SK-MEL-5 (cell line): ENCODE measurements around the gene SLC6A19. TPM values are rescaled to one million over a fixed set of nuclear protein-coding genes. Genes with fewer than 3 reads are reported as not detected.
"Not testable (repeated sequence)": the region's sequence is repeated elsewhere in the genome, so short reads cannot be mapped to it uniquely, and the experiment has no call there.

Source experiments
- DNase-seq: peaks from one replicate; pipeline ENCODE4 v3.0.0-alpha.2; 2016; ENCODE audit warnings: low read depth, low spot score
- in situ Hi-C: cut with HindIII; loops from 2 replicates; pipeline ENCODE4 v1.10.0; 2016; ENCODE audit warnings: low sequenced_read_pairs, high pct_unique_total_duplicates, low pct_unique_long_range_greater_than_20kb
- total RNA-seq: library from RNA; depleted of rRNA; stranded (reverse); fragments of >200 nt; shearing (Covaris generic); gene quantifications from 2 replicates; pipeline ENCODE4 v1.2.3, GENCODE V29; 2014

Gene SLC6A19
- total RNA-seq, 1 experiment from 2014 or later: not detected

DNA sequence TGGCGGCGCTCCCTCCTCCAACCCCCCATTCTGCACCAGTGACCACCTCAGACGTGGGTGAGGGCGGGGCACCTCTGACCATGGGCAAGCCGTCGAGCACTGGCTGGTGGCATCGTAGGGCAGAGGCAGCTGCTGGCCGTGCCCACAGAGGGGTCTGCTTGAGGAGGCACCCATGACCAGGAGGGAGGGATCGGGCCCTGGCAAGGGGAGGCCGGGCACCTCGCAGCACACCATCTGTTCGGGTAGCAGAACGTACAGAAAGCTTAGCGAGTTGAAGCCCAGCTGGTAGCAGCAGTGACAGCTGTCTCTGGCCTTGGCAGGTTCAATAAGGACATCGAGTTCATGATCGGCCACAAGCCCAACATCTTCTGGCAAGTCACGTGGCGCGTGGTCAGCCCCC, 19.4 kb downstream of the SLC6A19 start:
- in situ Hi-C loops: no loop called here

DNA sequence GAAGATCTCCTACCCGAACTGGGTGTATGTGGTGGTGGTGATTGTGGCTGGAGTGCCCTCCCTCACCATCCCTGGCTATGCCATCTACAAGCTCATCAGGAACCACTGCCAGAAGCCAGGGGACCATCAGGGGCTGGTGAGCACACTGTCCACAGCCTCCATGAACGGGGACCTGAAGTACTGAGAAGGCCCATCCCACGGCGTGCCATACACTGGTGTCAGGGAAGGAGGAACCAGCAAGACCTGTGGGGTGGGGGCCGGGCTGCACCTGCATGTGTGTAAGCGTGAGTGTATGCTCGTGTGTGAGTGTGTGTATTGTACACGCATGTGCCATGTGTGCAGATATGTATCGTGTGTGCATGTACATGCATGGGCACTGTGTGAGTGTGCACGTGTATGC, 20.3 kb downstream of the SLC6A19 start:
- DNase-seq: no peak
- in situ Hi-C loops: no loop called here

More for the DNA sequence above, 19.4 kb downstream of the SLC6A19 start:
- DNase-seq: no peak

DNA sequence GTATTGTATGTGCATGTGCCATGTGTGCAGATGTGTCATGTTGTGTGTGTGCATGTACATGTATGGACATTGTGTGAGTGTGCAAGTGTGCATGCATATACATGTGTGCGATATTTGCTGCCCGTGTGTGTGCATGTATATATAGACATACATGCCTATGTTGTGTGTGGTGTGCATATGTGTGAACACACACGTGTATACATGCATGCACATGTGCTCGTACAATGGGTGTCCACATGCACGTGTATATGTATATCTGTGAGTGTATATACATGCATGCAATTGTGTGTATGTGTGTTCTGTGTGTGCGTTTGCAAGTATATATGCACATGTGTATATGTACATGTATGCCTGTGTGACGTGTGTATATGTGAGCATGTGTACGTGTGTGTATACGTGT, 20.8 kb downstream of the SLC6A19 start:
- in situ Hi-C loops: no loop called here
- DNase-seq: no peak

DNA sequence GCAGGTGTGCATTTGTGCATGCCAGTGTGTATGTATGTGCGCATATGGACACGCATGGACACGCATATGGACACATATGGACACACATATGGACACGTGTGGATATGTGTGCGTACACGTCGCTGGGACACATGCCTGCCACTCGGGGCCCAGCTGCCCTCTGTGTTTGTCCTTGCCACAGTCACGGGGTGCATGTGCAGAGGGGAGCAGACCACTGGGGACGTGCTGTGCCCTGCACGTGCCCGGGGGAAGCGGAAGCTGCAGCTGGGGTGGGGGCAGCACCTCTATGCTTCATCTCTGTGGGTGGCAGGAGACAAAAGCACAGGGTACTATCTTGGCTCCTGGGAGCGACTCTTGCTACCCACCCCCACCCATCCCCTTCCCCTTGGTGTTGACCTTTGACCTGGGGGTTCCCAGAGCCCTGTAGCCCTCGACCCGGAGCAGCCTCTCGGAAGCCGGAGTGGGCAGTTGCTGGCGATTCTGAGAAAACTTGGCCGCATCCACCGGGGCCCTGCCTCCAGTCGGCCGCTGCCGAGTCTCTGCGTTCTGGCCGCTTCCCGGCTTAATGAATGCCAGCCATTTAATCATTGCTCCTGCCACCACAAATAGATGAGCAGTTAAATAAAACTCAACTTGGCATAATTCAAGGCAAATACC, 21.4 kb downstream of the SLC6A19 start:
- in situ Hi-C loops: no loop called here
- DNase-seq: no peak

DNA sequence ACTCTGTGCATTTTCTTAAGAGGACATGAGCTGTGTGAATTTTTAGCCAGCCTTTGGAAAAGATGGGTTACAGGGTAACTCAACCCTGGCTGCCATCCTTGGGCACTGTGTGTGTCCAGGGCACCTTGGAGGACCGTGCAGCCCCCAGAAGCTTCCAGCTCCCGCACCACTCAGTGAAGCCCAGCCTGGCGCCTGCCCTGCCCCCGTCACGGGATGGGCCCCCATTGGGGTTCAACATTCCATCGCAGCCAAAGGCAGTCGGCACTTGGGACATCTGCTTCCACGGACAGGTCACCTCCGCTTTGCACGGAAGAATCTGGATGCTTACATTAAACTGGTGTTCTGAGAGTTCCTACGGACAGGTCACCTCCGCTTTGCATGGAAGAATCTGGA, 21.9 kb downstream of the SLC6A19 start:
- no peak for DNase-seq
- in situ Hi-C loops: no loop called here

DNA sequence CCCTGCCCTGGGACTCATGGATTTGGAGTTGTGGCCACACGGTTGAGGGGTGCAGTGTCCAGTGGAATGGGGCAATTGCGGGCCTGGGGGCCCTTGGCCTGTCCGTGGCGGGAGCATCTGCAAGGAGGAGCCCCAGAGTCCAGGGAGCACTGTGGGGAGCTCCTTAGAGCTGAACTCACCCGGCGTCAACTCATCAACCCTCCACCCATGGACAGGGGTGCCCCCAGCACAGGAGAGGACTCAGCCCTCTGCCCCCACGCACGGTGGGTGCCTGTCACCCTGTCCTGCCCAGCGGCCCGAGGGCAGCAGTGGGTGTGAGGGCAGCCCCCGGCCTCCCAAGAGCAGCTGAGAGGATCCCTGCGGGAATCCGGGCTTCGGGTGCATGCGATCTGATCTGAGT, 23.2 kb downstream of the SLC6A19 start:
- in situ Hi-C loops: no loop called here
- no peak for DNase-seq

DNA sequence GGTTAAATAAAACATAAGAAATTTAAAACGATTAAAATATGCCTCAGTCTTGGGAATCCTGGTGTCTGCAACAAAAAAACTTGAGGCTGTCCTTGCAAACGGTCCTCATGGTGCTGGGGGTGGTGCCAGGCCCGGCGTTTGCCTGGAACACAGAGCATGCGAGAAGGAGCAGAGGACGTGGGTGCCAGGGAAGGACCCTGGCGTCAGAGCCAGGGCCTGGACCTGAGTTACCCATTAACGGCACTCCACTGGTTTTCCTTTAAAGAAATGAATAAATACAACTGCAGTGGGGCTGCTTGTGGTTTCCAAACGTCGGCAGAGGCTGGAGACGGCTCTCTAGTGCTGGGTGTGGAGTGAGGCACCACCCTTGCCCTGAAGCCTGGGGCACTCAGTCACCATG, 23.7 kb downstream of the SLC6A19 start, which contains the start of gene SLC6A18:
TSS of gene SLC6A18 (plus strand) at position 301 of the 400 bp plus-strand sequence. CDS start at position 398, 97 bp downstream.
- no peak for DNase-seq
- in situ Hi-C loops: no loop called here

DNA sequence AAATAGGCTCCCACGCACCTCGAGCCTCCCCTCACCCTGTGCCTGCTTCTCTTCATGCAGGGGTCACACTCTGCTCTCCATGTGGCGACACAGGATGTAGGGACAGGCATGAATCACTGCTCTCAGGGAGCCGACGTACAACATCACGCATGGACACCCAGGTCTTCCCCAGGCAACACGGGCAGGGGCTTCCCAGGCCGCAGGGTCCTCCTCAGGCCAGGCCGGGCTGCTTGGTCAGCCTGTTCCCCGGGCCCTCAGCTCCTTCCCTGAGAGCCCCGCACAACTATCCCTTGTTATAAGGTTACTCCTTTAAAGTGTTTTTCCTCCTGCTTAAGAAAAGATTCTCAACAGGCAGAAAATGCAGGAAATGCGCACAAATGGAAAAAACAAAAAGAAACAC, 24.8 kb downstream of the SLC6A19 start:
- DNase-seq: no peak
- in situ Hi-C loops: no loop called here

DNA sequence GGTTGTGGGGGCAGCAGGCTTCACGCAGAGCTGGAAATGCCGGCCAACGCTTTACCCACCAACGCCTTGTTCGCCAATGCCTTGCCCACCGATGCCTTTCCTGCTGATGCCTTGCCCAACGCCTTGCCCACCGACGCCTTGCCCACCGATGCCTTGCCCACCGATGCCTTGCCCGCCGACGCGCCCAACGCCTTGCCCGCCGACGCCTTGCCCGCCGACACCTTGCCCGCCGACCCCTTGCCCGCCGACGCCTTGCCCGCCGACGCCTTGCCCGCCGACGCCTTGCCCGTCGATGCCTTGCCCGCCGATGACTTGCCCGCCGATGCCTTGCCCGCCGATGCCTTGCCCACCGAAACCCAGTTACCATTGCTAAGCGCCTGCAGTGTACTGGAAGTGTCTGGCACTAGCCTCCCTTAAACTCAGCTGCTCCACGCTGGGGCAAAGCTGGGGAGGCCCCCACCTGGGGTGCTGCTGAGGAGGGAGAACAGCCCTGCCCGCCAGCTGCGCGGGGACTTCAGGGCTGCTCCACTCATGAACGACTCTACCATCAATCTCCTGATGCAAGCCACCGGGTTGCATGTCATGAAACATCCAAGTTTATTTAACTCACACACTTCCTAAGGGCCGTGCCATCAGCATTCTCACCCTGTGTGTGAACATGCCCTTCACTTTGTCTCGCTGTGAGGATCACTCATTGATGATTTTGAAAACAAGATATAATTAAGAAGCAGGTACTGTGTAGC, 25.6 kb downstream of the SLC6A19 start:
- in situ Hi-C loops: no loop called here

DNA sequence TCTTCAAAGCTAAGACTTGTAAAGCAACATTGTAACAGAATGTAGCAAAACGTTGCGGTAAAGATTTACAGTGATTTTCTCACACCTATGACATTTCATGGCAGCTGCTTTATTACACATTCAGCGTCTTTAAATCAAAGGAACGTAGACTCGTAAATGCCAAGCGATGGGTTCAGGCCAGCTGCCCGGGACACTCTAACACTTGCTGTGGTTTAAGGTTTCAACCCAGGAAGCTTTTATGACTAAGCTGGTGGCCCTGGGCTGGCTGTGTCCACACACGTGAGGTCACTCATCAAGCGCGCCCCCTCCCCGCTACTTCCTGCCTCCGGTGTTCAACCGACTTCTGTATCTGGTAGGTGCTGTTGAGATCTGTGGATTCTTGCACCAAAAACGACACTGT, 26.3 kb downstream of the SLC6A19 start:
- in situ Hi-C loops: no loop called here

More for the DNA sequence above, 25.6 kb downstream of the SLC6A19 start:
- DNase-seq: no peak

DNA sequence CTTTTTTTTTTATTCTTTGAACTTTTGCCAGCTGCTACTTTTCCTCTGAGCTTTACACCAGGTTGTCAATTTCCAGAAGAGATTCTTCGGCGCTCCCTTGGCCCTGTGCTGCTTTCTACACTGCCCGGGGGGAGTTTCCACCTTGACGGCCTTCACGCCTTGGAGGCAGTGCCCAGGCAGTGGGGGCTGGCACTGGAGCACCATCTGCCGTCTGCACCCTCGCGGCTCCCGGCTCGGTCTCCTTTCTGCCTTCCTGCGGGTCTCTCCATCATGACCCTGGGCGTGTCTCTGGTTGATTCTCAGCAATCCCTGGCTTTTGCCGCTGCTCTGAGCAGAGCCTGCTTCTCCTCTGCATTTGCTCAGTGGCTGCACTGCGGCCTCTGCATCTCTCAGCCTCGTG, 26.7 kb downstream of the SLC6A19 start:
- DNase-seq: no peak
- in situ Hi-C loops: no loop called here

More for the DNA sequence above, 26.3 kb downstream of the SLC6A19 start:
- DNase-seq: no peak

DNA sequence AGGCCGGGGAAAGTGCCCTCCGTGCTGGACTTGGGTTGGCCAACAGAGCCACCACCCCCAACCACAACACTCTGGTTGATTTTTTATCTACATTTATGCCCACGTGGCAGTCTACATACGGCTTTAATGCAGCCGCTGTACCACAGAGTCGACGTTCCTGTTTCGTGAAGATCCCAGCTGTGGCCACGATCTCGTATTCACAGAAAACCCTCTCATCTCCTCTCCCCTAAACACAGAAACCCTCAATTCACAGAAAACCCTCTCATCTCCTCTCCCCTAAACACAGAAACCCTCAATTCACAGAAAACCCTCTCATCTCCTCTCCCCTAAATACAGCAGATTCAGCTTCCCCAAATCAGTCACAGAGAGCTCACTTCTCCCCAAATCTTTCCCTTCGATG, 27.6 kb downstream of the SLC6A19 start:
- DNase-seq, in situ Hi-C loops: not testable (repeated sequence)

DNA sequence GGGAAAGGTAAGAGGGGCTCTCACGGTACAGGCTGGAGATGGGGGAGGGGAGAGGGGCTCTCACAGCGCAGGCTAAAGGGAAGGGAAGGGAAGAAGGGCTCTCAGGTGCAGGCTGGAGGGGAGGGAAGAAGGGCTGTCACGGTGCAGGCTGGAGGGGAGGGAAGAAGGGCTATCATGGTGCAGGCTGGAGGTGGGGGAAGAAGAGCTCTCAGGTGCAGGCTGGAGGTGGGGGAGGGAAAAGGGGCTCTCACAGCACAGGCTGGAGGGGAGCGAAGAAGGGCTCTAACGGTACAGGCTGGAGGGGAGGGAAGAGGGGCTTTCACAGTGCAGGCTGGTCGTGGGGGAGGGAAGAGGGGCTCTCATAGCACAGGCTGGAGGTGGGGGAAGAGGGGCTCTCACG, 28.4 kb downstream of the SLC6A19 start:
- in situ Hi-C loops: no loop called here
- DNase-seq: no peak

DNA sequence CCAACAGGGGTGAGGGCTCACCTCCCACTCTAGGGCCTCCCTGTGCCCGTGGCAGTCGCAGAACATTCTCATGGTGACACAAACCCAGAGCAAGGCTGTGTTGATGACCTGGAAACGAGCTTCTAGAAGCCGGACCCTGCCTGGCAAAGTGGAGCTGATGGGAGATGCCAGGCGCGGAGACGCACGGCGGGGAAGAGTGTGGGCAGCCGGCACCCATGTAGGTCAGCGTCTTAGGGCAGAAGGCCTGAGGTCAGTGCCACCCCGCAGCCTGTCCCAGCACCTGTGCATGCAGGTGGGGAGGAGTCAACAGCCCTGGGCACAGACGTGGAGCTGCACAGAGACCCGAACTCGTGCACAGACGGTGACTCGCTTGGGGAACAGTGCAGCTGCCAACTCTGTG, 29.2 kb downstream of the SLC6A19 start:
- DNase-seq: no peak
- in situ Hi-C loops: no loop called here

DNA sequence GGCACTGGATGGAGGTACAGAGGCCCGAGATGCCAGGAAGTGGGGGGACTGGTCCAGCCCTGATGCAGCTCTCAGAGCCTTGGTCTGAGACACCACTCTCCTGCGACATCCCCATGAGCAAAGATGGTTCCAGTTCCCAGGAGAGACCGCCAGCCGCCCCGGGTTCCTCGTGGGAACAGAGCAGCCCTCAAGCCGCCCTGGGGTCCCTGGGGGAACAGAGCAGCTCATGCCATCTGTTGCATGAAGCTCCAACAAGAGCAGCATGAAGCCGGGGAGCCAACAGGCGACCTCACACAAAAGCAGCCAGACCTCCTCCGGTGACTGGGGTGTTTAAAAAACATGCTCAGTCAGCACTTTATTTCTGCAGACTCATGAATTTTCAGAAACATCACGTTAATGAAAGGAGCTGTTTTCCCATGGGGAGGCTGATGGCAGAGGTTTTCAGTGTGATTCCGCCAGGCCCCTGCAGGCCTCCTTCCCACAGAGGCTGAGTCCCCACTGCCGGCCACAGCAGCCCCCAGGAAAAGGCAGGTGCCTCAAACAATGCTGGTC, 30.0 kb downstream of the SLC6A19 start:
- no peak for DNase-seq
- in situ Hi-C loops: no loop called here

DNA sequence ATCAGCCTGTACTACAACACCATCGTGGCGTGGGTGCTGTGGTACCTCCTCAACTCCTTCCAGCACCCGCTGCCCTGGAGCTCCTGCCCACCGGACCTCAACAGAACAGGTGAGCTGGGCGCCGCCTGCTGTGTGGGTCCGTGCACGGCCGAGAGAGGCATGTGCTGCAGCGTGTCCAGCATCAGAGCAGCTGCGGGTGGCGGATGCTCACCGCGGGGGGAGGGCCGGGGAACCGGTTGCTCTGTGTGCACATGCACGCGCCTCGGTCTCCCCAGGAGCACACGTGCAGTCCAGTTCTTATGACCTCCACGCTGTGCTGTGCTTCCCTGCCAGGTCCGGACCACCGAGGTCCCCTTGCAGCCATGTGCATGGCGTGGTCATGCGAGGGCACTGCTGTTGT, 31.4 kb downstream of the SLC6A19 start:
- no peak for DNase-seq
- in situ Hi-C loops: no loop called here

DNA sequence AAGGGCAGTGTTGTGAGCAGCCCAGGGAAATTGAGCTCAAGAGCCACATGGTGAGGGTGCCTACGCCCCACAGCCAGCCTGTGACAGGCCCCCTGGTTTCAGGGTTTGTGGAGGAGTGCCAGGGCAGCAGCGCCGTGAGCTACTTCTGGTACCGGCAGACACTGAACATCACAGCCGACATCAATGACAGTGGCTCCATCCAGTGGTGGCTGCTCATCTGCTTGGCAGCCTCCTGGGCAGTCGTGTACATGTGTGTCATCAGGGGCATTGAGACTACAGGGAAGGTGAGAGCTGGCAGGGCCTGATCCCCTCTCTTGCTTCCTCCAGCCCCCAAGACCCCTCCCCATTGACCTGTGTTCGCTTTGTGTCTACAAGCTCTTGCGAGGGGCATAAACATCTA, 34.0 kb downstream of the SLC6A19 start:
- in situ Hi-C loops: no loop called here
- peak; percentile 50 for DNase-seq

DNA sequence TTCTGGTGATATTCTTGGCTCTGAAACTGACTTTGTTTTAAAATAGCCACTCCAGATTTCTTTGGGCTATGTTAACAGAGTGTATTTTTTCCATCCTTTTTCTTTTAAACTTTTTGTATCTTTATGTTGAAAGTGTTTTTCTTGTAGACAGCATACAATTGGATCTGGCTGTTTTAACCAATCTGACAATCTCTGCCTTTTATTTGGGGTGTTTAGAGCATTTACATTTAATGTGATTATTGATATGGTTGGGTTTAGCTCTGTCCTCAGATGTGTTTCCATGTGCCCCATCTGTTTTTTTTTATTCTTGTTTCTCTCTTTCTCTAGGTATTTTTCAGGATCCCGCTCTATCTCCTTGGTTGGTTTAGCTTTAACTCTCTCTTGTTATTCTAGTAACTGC, 34.4 kb downstream of the SLC6A19 start:
- in situ Hi-C loops: no loop called here
- no peak for DNase-seq
